ENCODE results near the gene NUP153.
A peak's percentile ranks its signal among the peaks of the same experiment; 100 is the strongest.
"Not testable (repeated sequence)": the region's sequence is repeated elsewhere in the genome, so short reads cannot be mapped to it uniquely, and the experiment has no call there.

Gene NUP153

DNA sequence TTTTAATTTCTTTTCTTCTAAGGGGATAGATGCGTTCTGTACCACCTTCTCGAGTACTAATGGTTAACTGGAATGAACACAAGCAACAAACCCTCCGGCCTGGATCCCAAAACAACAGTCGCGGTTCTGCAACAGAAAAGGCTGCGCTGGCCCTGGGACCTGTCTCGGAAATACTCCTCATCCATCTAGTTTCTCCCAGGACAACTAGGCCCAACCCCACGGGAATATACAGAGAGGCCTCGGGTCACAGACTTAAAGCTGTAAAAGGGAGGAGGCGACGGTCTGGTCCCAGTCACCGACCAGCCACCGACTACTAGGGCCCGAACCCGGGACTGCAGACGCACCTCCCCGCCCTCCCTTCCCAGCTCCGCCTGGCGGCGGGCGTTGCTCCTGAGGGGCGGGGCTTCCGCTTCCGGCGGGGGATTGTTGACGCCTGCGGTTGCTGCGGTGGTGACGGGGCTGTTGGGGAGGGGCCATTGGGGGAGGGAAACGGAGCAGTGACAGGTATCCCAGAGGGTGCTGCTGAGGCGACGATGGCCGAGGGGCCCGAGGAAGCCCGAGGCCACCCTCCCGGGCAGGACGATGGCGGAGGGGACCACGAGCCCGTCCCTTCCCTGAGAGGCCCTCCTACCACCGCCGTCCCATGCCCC lies 106.7 kb downstream of the NUP153 start, which contains the start of gene FAM8A1:
FAM8A1 (plus strand) TSS at position 426 of the 650 bp plus-strand sequence; CDS start at position 534, 108 bp downstream.
- peak; percentile 65 for DNase-seq

- DNase-seq, result no peak
These were observed 110.6 kb downstream of the NUP153 start for GRCh38 chr6:17596085-17596484.

- no peak for DNase-seq
These were observed 113.5 kb downstream of the NUP153 start for GRCh38 chr6:17593246-17593645.

DNA sequence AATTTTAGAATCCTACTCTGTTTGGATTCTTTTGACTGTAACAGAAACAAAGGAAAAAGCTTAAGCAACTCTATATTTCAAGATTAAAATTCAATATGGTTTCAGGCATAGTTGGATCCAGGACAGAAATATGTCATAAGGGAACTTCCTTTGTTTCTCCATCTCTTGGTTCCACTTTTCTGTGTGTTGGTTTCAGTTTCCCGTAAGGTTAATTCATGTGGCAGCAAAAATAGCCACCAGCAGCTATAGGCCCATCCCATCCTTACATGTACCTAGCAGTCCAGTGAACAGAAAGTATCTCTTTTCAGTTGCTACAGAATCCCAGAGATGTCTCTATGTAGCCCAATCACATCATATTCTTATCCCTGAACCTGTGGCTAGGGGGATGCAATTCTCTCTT lies 115.4 kb downstream of the NUP153 start:
- no peak for DNase-seq

DNA sequence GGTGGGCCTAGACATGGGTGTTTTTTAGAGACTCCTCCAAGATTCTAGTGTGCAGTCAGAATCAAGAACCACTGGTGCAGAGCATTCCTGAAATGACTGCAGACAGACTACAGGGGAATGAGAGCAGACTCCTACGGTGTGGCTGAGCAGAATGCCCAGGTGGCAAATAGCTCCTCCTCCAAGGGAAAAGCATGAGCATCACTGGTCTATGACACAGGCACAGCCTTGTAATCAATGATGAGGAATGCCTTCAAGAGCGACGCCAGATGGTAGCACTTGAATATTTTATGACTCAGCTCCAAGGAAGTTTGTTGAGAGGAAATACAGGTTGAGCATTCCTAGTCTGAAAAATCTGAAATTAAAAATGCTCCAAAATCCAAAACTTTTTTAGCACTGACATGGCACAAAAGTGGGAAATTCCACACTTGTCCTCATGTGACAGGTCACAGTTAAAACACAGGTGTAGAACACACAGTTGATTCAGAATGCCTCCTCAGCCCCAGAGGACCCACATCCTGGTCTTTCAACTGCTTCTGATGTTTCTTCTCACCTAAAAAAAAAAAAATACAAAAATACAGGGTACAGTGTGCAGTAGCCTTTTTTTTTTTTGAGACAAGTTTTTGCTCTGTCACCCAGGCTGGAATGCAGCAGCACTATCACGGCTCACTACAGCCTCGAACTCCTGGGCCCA lies 117.2 kb downstream of the NUP153 start:
- DNase-seq, result peak; percentile 43

GRCh38 chr6:17588011-17588410 lies 118.7 kb downstream of the NUP153 start:
- DNase-seq, result no peak

GRCh38 chr6:17586623-17587022 lies 120.1 kb downstream of the NUP153 start:
- DNase-seq, result not testable (repeated sequence)

DNA sequence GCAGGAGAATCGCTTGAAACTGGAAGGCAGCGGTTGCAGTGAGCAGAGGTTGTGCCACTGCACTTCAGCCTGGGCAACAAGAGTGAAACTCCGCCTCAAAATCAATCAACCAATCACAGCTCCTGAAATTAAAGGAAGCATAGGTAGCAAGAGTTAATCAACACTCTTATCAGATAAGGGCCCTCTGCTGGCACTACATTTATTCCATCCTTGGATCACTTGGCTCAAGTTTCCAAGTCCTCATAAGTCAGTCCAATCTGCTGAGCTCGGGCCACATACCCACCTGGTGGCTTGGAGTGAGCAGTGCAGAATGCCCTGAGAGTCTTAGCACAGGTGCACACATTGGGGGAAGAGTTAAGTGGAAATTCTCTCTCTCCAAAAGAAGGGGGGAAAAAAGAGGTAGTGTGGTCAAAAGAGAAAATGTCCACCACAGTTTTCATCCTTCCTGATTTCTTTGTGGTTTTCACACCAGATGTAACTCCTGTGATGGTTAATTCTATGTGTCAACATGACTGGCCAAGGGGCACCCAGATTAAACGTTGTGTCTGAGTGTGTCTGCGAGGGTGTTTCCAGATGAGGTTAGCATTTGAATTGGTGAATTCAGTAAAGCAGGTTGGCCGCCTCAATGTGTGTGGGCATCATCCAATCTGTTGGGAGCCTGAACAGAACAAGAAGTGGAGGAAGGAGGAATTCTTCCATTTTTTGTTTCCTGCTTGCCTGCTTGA lies 120.8 kb downstream of the NUP153 start:
- DNase-seq, result no peak

GRCh38 chr6:17584241-17584803 lies 122.4 kb downstream of the NUP153 start:
- peak; percentile 45 for DNase-seq

DNA sequence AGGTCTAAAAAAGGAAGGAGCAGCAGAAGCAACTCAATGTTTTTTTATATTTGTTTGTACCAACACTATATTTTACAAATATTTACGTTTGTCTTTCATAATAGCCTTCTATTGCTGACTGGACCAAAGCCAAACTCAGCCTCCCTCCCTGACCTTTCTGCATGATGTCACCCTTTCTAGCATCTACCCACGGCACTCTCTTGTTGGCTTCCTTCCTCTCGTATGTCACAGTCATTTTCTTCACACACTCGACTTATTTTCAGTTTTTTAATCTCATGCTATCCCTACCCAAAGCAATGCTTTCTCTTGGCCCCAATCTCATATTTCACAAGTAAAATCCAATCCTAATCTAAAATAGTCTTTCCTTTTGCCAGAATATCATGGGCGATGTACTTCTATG lies 122.9 kb downstream of the NUP153 start:
- no peak for DNase-seq

DNA sequence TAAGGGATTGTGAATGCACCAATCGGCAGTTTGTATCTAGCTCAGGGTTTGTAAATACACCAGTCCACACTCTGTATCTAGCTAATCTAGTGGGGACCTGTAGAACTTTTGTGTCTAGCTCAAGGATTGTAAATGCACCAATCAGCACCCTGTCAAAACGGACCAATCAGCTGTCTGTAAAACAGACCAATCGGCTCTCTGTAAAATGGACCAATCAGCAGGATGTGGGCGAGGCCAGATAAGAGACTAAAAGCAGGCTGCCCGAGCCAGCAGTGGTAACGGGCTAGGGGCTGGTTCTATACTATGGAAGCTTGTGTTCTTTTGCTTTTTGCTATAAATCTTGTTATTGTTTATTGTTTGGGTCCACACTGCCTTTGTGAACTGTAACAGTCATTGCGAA lies 125.4 kb downstream of the NUP153 start:
- not testable (repeated sequence) for DNase-seq

DNA sequence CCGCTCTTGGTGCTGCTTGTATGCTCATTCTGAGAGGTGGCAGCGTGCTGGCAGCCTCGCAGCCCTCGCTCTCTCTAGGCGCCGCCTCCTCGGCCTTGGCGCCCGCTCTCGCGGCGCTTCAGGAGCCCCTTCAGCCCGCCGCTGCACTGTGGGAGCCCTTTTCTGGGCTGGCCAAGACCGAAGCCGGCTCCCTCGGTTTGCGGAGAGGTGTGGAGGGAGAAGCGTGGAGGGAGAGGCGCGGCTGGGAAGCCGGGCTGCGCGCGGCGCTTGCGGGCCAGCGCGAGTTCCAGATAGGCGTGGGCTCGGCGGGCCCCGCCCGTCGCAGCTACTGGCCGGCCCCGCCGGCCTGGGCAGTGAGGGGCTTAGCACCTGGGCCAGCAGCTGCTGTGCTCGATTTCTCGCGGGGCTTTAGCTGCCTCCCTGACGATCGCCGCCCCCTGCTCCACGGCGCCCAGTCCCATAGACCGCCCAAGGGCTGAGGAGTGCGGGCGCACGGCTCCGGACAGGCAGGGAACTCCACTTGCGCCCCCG lies 126.1 kb downstream of the NUP153 start:
- DNase-seq, result no peak

- no peak for DNase-seq
These were observed 129.7 kb downstream of the NUP153 start for GRCh38 chr6:17577059-17577458.

DNA sequence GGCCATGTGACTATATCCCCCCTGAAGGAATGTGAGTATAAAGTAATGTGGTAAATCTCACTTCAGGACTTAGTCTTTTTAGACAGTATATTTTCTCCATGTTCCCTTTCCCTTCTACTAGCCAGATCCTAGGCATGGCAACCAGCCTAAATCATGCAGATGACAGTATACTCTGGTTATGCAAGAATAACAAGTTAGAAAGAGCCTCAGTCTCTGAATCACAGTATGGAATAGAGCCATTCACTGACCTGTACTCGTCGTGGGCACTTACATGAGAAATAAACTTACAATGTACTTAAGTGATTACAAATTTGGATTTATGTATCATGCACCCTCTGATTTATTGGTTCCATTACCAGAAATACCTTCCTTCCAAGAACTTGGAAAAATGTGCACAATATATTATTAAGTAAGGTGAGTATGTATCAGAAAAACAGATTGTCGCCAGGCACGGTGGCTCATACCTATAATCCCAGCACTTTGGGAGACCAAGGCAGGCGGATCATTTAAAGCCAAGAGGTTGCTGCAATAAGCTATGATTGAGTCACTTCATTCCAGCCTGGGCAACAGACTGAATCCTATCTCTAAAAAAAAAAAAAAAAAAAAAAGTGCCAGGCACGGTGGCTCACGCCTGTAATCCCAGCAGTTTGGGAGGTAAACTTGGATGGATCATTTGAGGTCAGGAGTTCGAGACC lies 131.7 kb downstream of the NUP153 start:
- DNase-seq, result no peak

- DNase-seq, result no peak
These were observed 141.3 kb downstream of the NUP153 start for GRCh38 chr6:17565399-17565798.
